Fibroblast of lung (primary cell): ENCODE measurements around the gene PHTF1.

Source experiments
- CTCF ChIP-seq, 2 donors: IDR thresholded peaks in 1 of 2; conservative IDR thresholded peaks in 1 of 2; 1 replicate in 1 of 2; 2 replicates in 1 of 2; pipeline ENCODE4 v1.5.1; 2011 to 2012; ENCODE audit warnings: low read length in 2 of 2, control low read depth in 1 of 2, inconsistent platforms in 1 of 2, low read depth in 1 of 2, mild to moderate bottlenecking in 1 of 2
- EZH2 ChIP-seq: IDR thresholded peaks from 2 replicates; pipeline ENCODE4 v1.5.1; 2012; ENCODE audit warnings: low read length, control low read depth, mild to moderate bottlenecking; ENCODE audit errors: missing control alignments

DNA sequence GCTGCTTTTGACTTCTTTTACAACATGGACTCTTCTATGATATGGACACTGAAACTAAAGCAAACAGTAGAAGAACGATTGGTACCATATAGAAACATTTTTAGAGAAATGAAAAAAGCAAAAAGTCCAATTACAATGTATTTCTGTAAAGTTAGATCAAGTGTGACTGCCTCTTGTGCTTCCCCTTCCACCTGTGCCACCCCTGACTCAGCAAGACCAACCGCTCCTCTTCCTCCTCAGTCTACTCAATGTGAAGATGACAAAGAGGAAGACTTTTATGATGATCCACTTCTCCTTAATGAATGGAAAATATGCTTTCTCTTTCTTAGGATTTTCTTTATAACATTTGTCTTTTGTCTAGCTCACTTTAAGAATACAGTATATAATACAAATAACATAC, 66.9 kb downstream of the PHTF1 start:
- no peak for TF ChIP-seq CTCF (conservative IDR thresholded peaks at IDR 0.05 in 1 of 2, IDR thresholded peaks at IDR 0.05 in 1 of 2; ENCODE audit: low read depth in 1 of 2, low read length in 2 of 2)
- no peak for TF ChIP-seq EZH2
